ENCODE measurements around the gene QRFPR. TPM values are rescaled to one million over a fixed set of nuclear protein-coding genes. Genes with fewer than 3 reads are reported as not detected.

Gene QRFPR
- total RNA-seq, 6 experiments from 2014 or later, result not detected

GRCh38 chr4:121339307-121339706 is 41.5 kb downstream of the QRFPR start:
- no peak for DNase-seq
- no peak for ATAC-seq
- Histone ChIP-seq H3K9me3 (no peaks in the 10 kb centered on the region), H3K4me3 (no peak overlapping the region), H3K4me1 (no peaks in the 10 kb centered on the region), H3K27ac (no peak overlapping the region), H3K27me3 (no peaks in the 10 kb centered on the region), H3K36me3 (no peaks in the 10 kb centered on the region)
- WGBS (ENCODE audit: insufficient coverage, low coverage, low lambda C conversion rate, missing lambda C conversion rate), result 41% methylated on average over 2 of the region's 2 CpGs
- intact Hi-C loops (cut with DNase I), result no loop called here
- no peak for TF ChIP-seq CTCF (IDR thresholded peaks at IDR 0.05)
- TF ChIP-seq POLR2A (IDR thresholded peaks at IDR 0.05), result no peak

- 54% methylated on average over 7 of the region's 7 CpGs for WGBS (ENCODE audit: insufficient coverage, low coverage, low lambda C conversion rate, missing lambda C conversion rate)
- no peak overlapping the region for H3K27ac ChIP-seq
- no peak overlapping the region for H3K4me3 ChIP-seq
- DNase-seq (no peak), ATAC-seq (no peak)
- H3K9me3 ChIP-seq, result no peaks in the 10 kb centered on the region
- no peaks in the 10 kb centered on the region for H3K36me3 ChIP-seq
- no peaks in the 10 kb centered on the region for H3K27me3 ChIP-seq
- intact Hi-C loops (cut with DNase I), result no loop called here
- TF ChIP-seq CTCF (IDR thresholded peaks at IDR 0.05) (no peak), POLR2A (IDR thresholded peaks at IDR 0.05) (no peak)
- H3K4me1 ChIP-seq, result no peaks in the 10 kb centered on the region
Measured at GRCh38 chr4:121338518-121338917, 42.3 kb downstream of the QRFPR start.

- no peak overlapping the region for H3K4me3 ChIP-seq
- no peaks in the 10 kb centered on the region for H3K9me3 ChIP-seq
- H3K27me3 ChIP-seq, result no peaks in the 10 kb centered on the region
- TF ChIP-seq CTCF (IDR thresholded peaks at IDR 0.05), result no peak
- no peak for DNase-seq
- no peak overlapping the region for H3K27ac ChIP-seq
- 50% methylated on average over 1 of the region's 2 CpGs for WGBS (ENCODE audit: insufficient coverage, low coverage, low lambda C conversion rate, missing lambda C conversion rate)
- ATAC-seq, result no peak
- intact Hi-C loops (cut with DNase I), result no loop called here
- no peaks in the 10 kb centered on the region for H3K4me1 ChIP-seq
- no peaks in the 10 kb centered on the region for H3K36me3 ChIP-seq
Measured at GRCh38 chr4:121336706-121337105, 44.1 kb downstream of the QRFPR start.

- H3K9me3 ChIP-seq, result no peaks in the 10 kb centered on the region
- no peak for ATAC-seq
- no peaks in the 10 kb centered on the region for H3K36me3 ChIP-seq
- DNase-seq, result no peak
- intact Hi-C loops (cut with DNase I), result no loop called here
- WGBS (ENCODE audit: insufficient coverage, low coverage, low lambda C conversion rate, missing lambda C conversion rate), result 67% methylated on average over 4 of the region's 4 CpGs
- no peak for TF ChIP-seq POLR2A (IDR thresholded peaks at IDR 0.05)
- no peak for TF ChIP-seq CTCF (IDR thresholded peaks at IDR 0.05)
- H3K27ac ChIP-seq, result no peak overlapping the region
- no peaks in the 10 kb centered on the region for H3K27me3 ChIP-seq
- H3K4me1 ChIP-seq, result no peaks in the 10 kb centered on the region
- H3K4me3 ChIP-seq, result no peak overlapping the region
Measured at GRCh38 chr4:121330180-121330665, 50.6 kb downstream of the QRFPR start.

GRCh38 chr4:121326597-121326996 is 54.2 kb downstream of the QRFPR start:
- H3K9me3 ChIP-seq, result no peaks in the 10 kb centered on the region
- 31% methylated on average over 1 of the region's 1 CpG for WGBS (ENCODE audit: insufficient coverage, low coverage, low lambda C conversion rate, missing lambda C conversion rate)
- TF ChIP-seq POLR2A (IDR thresholded peaks at IDR 0.05), result no peak
- TF ChIP-seq CTCF (IDR thresholded peaks at IDR 0.05), result no peak
- DNase-seq (no peak), ATAC-seq (no peak)
- no peaks in the 10 kb centered on the region for H3K4me1 ChIP-seq
- intact Hi-C loops (cut with DNase I), result no loop called here
- H3K4me3 ChIP-seq, result no peak overlapping the region
- H3K27me3 ChIP-seq, result no peaks in the 10 kb centered on the region
- no peaks in the 10 kb centered on the region for H3K36me3 ChIP-seq
- no peak overlapping the region for H3K27ac ChIP-seq

Data from right lobe of liver (tissue), 6 donors.